Tibial nerve (tissue), 3 donors: Measurements from ENCODE around the gene THSD7B.

Experiments
- POLR2A ChIP-seq, 2 donors: fragments of 450-650 bp; IDR thresholded peaks; one replicate each; pipeline ENCODE4 v1.6.1; 2017; ENCODE audit warnings: antibody characterized with exemption in 2 of 2, mild to moderate bottlenecking in 2 of 2, moderate library complexity in 2 of 2
- TF ChIP-seq, protein P1 (sequence below), 5 experiments: fragments of 200-600 bp in 3 of 5; fragments of 450-650 bp in 2 of 5; sonication (generic) in 3 of 5; IDR thresholded peaks; one replicate each; pipeline ENCODE4 v1.5.1; 2016 to 2019; ENCODE audit warnings: antibody characterized with exemption in 5 of 5, mild to moderate bottlenecking in 3 of 5, moderate library complexity in 2 of 5

GRCh38 chr2:137521653-137522619 is 756.6 kb downstream of the THSD7B start:
- TF ChIP-seq, protein P1, sequence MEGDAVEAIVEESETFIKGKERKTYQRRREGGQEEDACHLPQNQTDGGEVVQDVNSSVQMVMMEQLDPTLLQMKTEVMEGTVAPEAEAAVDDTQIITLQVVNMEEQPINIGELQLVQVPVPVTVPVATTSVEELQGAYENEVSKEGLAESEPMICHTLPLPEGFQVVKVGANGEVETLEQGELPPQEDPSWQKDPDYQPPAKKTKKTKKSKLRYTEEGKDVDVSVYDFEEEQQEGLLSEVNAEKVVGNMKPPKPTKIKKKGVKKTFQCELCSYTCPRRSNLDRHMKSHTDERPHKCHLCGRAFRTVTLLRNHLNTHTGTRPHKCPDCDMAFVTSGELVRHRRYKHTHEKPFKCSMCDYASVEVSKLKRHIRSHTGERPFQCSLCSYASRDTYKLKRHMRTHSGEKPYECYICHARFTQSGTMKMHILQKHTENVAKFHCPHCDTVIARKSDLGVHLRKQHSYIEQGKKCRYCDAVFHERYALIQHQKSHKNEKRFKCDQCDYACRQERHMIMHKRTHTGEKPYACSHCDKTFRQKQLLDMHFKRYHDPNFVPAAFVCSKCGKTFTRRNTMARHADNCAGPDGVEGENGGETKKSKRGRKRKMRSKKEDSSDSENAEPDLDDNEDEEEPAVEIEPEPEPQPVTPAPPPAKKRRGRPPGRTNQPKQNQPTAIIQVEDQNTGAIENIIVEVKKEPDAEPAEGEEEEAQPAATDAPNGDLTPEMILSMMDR (IDR thresholded peaks at IDR 0.05), result no peak
- TF ChIP-seq POLR2A (IDR thresholded peaks at IDR 0.05), result no peak
